HG03521 (cell line): ENCODE data around the gene HLA-DQA1.
A peak's percentile ranks its signal among the peaks of the same experiment; 100 is the strongest.
"Not testable (repeated sequence)": the region's sequence is repeated elsewhere in the genome, so short reads cannot be mapped to it uniquely, and the experiment has no call there.

Experiments used
- ATAC-seq: cut with Tn5 transposase; IDR thresholded peaks from one replicate; pipeline ENCODE4 v1.9.1; 2021; ENCODE audit warnings: mild to moderate bottlenecking, moderate library complexity; ENCODE audit not compliant: unreplicated experiment

Gene HLA-DQA1

DNA sequence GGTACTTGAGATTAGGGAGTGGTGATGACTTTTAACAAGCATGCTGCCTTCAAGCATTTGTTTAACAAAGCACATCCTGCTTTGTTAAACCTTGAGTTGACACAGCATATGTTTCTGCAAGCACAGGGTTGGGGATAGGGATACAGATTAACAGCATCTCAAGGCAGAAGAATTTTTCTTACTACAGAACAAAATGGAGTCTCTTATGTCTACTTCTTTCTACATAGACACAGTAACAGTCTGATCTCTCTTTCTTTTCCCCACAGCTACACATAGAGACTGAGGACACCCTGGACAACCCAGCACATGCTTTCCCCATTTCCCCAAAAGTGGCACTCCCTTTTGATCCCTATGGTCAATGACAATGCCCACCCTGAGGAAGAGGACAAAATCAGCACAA is 20.6 kb downstream of the HLA-DQA1 start:
- not testable (repeated sequence) for ATAC-seq

DNA sequence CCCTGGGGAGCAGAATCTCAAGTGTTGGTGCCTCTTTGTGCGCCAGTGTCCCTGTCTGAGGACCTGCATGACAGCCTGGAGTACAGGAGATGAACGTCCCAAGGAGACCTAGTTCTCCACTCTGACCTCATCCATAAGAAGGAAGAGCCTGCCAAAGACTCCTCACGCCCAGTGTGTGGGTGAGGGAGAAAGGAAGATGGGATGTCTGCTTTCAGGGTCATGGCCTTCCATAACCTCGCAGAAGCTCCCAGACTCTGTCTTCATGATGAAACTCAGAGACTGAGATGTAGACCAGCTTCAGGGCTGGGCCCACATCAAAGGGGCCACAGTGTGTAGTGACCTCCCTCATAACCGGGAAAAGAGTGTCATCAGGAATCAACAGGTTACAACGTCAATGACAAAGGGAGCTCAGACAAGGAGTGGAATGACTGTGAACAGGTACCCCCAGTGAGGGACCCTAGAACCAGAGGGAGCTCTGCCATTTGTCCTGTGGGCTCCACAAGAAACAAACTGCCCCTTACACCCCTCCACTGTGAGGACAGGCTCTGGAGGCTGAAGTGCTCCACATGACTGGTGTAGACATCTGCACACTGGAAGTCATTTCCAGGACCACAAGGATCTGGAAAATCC is 21.2 kb downstream of the HLA-DQA1 start:
- no peak for ATAC-seq

DNA sequence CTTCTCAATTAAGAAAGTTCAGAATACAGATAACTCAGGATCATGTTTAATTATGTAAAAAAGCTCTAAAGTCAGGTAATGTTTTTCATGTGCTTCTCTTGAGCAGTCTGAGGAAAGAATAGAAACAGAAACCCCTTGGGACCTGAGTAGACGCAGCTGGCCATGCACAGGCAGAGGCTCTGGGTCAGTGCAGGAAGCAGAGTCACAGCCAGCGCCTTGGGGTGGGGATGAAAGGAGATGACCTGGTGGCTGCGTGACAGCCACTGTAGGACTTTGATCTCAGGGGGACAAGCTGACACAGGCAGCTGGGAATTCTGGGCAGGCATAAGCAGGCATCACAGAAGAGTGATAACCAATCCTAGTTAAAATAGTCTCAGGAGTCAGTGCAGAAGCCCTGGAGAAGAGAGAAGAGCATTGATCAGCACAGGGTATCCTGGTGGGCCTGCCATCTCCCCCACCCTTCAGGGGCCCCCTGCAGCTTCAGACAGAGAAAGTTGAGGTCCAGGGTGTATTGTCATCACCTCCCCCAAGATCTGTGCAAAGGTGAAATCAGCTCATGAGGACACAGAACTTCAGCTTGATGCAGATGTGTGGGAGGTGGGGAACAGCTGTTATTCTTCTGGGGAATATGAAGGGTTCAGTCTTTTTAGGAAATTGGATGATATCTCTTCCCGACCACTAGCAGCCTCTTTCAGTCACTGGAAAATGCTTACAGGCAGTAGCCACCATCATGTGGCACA is 22.8 kb downstream of the HLA-DQA1 start:
- ATAC-seq: no peak

DNA sequence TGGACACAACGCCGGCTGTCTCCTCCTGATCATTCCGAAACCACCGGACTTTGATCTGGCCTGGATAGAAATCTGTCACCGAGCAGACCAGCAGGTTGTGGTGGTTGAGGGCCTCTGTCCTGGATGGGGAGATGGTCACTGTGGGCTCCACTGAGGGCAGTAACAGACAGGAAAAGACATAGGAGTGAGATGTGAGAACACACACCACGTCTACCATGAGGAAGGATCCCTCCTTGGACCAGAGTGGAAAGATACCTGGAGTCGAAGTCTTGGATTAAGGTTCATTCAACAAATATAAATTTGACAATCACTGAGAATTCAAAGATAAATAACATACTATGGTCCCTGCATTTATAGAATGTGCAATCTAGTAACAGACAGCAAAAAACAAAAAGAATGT is 24.9 kb downstream of the HLA-DQA1 start:
- ATAC-seq: no peak

DNA sequence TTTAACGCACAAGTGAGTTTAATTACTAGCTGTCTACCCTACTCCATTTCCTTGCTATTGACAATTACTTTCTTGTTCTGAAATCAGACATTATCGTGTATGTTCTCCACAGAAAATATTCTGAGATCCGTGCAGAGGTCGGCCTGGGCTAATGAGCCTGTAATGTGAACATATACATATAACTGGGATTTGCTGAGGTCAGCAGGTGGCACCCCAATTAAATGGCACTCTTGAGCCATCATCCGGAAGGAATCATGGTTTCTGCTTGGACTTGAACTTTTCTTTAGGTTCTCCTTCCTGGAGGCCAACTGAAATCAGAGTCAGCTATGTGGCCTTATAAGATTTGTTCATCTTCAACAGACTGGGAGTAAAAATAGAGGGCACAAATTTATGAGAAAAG is 25.6 kb downstream of the HLA-DQA1 start:
- no peak for ATAC-seq

DNA sequence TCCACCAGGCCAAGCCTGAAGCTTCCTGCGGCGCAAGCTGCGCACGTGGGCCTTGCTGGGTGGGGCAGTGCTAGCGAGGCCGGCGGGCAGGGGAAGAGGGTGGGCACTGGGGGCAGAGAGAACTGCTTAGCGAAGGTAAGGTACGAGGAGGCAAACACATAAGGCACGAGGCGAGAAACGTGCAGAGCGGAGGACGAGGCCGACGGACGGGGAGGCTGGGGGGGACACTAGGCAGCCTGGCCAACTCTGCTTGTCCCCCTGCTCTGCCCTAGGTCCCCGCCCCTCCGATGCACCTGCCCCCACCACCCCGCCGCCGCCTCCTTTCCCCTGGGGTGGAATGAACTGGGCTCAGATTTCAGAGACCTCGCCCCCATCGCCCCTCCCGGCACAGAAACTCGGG is 27.1 kb downstream of the HLA-DQA1 start:
- ATAC-seq: no peak

DNA sequence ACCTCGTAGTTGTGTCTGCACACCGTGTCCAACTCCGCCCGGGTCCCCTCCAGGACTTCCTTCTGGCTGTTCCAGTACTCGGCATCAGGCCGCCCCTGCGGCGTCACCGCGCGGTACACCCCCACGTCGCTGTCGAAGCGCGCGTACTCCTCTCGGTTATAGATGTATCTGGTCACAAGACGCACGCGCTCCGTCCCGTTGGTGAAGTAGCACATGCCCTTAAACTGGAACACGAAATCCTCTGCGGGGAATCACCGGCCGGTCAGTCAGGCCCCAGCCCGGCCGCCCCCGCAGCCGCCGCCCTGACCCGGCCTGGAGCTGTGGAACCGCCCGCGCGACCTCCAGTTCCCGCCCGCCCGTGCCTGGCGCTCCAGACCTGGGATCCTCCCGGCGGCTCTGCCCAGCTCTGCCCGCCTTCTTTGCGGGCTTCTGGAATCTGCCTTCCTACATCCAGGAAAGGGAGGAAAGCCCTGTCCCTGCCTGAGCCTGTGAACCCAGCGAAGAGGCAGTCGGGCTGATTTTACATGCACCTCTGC is 27.7 kb downstream of the HLA-DQA1 start:
- no peak for ATAC-seq

DNA sequence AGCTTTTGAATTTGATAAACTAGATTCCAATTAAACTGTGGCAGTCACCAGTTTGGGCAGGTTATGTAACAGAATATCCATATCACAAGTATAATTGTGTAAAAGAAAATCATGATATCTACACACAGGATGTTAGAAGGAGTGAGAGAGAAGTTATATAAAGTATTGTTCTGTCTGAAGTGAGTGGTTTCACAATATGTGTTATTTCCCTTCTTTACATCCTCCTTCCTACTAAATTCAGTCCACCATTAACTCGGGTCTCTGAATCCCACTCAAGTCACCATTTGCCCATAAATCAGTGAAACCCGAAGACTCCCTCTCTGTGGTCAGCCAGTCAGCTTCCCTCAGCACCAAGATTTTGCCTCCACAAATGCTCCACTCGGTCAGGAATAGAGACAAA is 28.5 kb downstream of the HLA-DQA1 start:
- ATAC-seq: no peak

DNA sequence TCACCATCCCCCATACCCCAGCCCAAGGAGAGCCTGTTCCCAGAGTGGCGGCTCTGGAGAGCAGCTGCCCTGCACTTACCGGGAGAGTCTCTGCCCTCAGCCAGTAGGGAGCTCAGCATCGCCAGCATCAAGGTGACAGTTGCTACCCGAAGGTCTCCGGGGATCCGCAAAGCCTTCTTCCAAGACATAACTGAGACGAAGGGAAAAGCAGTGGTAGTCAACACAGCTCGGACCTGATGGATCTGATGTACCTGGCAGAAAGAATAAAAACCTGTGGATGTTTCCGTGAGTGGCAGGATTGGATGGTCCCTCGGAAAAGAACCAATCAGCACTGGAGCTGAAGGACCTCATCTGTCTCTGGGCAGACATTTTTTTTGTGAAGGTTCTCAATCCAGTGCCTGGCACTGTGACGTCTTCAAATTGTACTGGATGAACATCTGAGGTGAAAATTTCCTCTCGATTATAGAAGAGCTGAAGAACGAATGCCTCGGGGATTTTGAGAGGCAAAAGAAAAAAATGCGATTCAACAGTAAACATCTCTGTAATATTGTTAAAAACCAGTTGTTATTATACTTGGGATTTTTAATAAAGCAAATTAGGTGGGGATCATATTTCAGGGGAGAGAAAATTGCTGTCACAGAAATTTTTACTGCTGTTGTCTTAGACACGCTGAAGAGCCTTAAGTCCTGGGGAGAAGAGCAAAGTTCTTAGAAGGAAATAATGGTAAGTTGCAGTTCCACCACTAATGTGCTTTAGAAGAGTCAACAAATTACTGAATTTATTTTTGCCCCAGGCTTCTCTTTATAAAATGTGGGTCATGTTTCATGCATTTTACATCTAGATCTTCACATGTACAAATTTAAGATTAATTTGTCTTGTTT is 29.5 kb downstream of the HLA-DQA1 start, which contains the start of gene HLA-DQB1:
HLA-DQB1 (minus strand) TSS at position 238 of the 881 bp plus-strand sequence; CDS start at position 188, 50 bp downstream.
- ATAC-seq: peak; percentile 57

DNA sequence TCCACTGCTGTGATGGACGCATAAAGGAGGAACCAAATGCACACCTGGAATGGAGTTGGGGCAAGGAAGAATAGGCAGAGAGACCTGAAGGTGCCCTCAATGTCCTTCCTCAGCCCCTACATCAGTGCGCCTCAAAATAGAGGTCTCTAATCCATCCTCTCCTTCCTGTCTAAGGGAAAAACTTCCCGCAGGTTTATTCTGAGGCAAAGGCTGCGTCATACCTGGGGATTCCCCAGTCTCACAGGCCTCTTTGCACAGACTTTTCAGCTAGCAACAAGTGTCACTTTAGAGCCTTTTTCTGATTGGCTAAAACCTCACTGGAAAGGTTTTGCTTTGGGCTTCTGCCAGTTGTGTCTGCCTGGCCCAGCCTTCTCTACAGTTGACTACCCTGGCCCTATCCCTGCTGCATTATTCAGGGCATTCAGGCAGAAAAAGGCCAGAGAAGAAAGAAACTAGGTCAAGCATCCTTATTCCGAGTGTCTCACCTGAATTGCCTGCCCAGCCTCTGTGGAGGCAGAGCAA is 31.1 kb downstream of the HLA-DQA1 start:
- peak; percentile 67 for ATAC-seq

DNA sequence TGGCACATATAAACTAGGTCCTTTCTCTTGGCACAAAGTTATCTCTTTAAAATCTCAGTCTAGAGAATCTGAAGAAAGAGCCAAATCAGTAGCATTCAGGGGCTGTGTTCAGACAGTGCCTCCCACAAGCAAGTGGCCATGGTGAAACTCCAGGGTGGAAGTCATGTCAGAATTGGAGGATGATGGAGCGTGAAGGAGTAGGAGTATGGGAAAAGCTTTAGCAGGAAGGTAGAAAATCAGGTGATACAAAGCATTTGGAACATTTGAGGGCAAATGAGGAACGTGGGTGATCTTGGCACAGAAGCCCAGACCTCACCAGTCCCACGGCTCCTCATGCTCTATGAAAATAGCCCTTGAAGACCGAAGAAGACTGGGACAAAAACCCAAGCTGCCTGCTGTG is 32.0 kb downstream of the HLA-DQA1 start:
- no peak for ATAC-seq

DNA sequence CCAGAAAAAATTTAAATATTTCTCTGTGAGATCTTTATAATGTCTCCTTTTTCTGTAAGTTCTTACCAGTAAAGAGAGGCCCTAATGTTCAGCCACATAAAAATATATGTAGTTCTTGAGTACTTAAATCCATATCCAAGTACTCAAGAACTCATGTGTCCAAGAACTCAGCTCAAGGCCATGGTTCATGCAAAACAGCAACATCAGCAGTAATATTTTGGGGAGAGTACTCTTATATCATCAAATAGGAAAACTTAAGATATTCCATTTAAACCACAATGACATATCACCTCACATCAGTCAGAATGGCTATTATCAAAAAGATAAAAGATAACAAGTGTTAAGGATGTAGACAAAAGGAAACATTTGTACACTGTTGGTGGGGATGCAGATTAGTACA is 32.7 kb downstream of the HLA-DQA1 start:
- no peak for ATAC-seq

DNA sequence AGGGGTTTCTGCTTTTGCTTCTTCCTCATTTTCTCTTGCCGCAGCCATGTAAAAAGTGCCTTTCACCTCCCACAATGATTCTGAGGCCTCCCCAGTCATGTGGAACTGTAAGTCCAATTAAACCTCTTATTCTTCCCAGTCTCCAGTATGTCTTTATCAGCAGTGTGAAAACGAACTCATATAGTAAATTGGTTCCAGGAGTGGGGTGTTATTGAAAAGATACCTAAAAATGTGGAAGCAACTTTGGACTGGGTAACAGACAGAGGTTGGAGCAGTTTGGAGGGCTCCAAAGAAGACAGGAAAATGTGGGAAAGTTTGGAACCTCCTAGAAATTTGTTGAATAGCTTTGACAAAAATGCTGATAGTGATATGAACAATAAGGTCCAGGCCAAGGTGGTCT is 34.7 kb downstream of the HLA-DQA1 start:
- not testable (repeated sequence) for ATAC-seq

DNA sequence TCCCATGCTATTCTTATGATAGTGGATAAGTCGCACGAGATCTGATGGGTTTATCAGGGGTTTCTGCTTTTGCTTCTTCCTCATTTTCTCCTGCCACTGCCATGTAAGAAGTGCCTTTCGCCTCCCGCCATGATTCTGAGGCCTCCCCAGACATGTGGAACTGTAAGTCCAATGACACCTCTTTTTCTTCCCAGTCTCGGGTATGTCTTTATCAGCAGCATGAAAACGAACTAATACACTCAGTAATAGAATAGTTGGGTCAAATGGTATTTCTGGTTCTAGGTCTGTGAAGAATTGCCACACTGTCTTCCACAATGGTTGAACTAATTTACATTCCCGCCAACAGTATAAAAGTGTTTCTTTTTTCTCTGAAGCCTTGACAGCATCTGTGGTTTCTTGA is 36.9 kb downstream of the HLA-DQA1 start:
- ATAC-seq: not testable (repeated sequence)

DNA sequence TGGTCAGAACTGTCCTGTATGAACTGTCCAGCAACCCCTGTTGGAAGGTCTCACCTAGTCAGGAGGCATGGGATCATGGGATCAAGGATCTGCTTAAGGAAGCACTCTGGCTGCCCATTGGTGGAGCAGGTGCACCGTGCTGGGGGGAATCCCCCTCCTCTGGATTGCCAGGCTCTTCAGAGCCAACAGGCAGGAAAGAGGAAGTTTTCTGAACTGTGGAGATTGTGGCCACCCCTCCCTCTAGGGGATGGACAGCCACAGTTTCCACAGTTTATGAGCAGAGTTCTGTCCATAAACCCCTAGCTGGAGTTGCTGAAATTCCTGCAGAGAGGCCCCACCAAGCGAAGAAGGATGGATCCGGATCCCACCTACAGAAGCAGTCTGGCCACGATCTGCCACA is 42.3 kb downstream of the HLA-DQA1 start:
- no peak for ATAC-seq

DNA sequence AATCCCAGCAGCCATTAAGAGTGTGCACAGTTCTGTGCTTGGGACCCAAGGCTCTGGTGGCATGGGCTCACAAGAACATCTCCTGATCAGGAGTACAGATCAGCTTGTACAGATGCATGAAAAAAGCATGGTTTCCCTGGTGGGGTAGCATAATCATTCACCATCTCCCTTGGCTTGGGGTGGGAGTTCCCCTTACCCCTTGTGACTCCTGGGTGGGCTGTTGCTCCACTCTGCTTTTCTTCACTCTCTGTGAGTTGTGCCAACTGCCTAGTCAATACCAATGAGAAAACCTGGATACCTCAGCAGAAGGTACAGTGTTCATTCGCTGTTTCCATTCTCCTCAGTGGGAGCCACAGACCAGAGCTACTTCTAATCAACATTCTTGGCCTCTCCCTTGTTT is 42.8 kb downstream of the HLA-DQA1 start:
- ATAC-seq: no peak

DNA sequence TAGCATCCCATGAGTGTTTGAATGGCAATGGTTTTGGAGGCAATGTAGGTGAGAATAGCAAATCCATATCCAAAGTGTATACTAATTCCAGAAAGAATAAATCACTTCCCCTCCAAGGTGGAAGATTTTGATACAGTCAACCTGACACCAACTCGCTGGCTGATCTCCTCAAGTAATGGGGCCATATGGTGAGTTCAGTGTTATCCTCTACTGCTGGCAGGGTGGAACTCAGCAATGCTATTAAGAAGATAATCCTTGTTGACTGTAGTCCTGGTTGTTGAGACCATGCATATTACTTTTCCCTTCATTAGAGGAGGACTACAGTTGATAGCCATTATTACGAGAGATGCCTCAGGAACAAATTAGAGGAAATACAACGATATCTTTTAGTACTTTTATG is 47.0 kb downstream of the HLA-DQA1 start:
- ATAC-seq: no peak

DNA sequence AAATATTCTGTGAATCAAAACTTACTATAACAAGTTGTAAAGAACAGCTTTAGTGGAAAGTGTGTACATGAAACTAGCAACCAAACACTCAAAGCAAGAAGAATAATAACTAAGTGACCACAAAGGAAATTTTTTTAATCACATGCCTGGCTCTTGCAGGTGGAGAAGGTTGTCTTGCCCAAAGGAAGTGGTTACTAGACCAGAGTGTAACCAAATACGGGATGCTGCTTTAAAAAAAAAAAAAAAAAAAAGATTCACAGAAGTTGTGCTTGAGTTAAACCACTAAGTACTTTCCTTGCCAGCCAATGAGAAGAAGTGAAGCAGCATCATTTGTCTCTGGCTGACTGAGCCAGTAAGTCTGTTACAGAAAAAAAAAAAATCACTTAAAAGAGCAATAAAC is 48.4 kb downstream of the HLA-DQA1 start:
- ATAC-seq: peak; percentile 78

DNA sequence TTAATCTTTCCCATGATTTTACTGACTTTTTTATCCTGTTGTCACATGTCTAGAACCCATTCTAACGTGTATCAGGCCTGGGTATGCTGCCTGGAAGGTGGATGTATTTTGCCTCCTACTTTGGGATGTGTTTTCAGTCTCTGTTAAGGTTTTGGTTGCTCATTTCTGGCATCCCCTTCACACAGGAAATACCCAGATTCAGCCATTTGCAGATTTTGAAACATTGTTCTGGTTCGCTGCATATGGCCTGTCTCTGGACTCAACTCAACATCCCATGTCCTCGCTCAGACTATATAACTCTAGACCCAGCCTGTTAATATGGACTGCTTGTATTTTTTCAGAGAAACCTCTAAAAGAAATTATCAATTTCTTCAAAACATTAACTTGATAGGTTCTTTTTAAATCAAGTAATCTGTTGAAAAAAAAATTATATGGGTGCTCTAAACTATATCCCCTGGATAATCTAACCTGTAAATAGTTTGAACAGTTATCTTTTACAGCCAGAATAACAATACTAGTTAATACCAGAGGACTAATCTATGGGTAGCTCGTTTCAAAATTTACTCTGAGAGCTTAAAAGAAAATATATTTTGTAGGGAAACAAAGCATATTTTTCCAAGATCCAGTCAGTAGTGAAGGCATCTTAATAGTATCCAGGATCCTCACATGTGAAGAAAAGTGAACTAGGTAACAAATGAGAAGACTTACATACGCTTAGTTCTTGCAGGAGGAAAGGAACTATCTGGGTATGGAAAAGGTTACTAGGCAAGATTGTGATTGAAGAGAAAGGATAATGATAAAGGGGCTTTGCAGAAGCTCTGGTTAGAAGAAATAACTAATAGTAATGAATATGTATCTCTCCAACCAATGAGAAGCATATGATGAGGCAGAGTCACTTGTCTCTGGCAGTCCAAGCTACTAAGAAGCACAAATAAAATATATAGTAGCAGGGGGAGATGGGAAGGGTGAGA is 52.6 kb downstream of the HLA-DQA1 start:
- ATAC-seq: no peak

DNA sequence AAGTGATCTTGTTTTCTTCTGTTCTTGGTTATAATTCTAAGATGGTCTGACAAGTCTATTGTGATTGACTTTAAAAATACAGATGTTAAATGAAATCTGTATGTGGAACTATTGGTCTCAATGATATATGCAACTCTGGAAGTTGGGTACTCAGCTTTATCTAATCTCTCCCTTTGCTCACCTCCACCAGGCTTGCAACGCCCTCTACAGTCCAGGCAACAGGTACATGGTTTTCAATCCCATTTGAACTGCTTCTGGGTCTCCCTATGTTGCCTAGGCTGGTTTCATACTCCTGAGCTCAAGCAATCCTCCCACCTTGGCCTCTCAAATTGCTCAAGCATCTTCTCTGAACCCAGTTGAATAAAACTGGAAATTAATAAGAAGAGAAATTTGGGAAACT is 54.8 kb downstream of the HLA-DQA1 start:
- no peak for ATAC-seq
